CD14-positive monocyte (primary cell): ENCODE data around the gene GMDS. TPM values are rescaled to one million over a fixed set of nuclear protein-coding genes. Genes with fewer than 3 reads are reported as not detected.
A peak's percentile ranks its signal among the peaks of the same experiment; 100 is the strongest.

ENCODE experiments used
- DNase-seq, 3 donors: peaks; one replicate each; pipeline ENCODE4 v3.0.0-alpha.2; 2011 to 2022
- H2AFZ ChIP-seq: 2 replicates; pipeline ENCODE4 v1.6.0; 2012; ENCODE audit warnings: mild to moderate bottlenecking, low read depth, low read length, inconsistent platforms; ENCODE audit not compliant: insufficient read depth, poor library complexity, severe bottlenecking
- H3K27ac ChIP-seq, 2 donors: 1 replicate in 1 of 2; 2 replicates in 1 of 2; pipeline ENCODE4 v1.5.1; 2012 to 2013; ENCODE audit warnings: low read length in 2 of 2, control low read depth in 1 of 2, inconsistent platforms in 1 of 2, low read depth in 1 of 2, mild to moderate bottlenecking in 1 of 2
- H3K27me3 ChIP-seq, 2 donors: one replicate each; pipeline versions ENCODE4 v1.6.0 to v1.6.1; 2011 to 2013; ENCODE audit warnings: low read length in 2 of 2; ENCODE audit not compliant: control insufficient read depth in 2 of 2, insufficient read depth in 2 of 2
- H3K36me3 ChIP-seq, 2 donors: replicated peaks in 1 of 2; 1 replicate in 1 of 2; 2 replicates in 1 of 2; pipeline versions ENCODE4 v1.5.1 to v1.6.1; 2012 to 2013; ENCODE audit warnings: low read length in 2 of 2, control low read depth in 1 of 2, inconsistent platforms in 1 of 2, mild to moderate bottlenecking in 1 of 2; ENCODE audit not compliant: insufficient read depth in 2 of 2, control insufficient read depth in 1 of 2
- H3K4me1 ChIP-seq, 2 donors: 1 replicate in 1 of 2; 2 replicates in 1 of 2; pipeline versions ENCODE4 v1.5.1 to v1.6.1; 2012 to 2013; ENCODE audit warnings: low read length in 2 of 2, control low read depth in 1 of 2, inconsistent platforms in 1 of 2, mild to moderate bottlenecking in 1 of 2, moderate library complexity in 1 of 2; ENCODE audit not compliant: insufficient read depth in 2 of 2, control insufficient read depth in 1 of 2
- H3K4me2 ChIP-seq: replicated peaks from 2 replicates; pipeline ENCODE3; 2012; ENCODE audit warnings: low read length, moderate library complexity, mild to moderate bottlenecking; ENCODE audit not compliant: poor library complexity, severe bottlenecking; ENCODE audit errors: extremely low read depth
- H3K4me3 ChIP-seq, 3 experiments: fragments of 200-600 bp in 1 of 3; sonication (generic) in 1 of 3; replicated peaks in 1 of 3; 1 replicate in 2 of 3; 2 replicates in 1 of 3; pipeline ENCODE4 v1.5.1; 2011 to 2013; ENCODE audit warnings: low read length in 3 of 3, mild to moderate bottlenecking in 3 of 3, control low read depth in 2 of 3, low read depth in 2 of 3, inconsistent platforms in 1 of 3, moderate library complexity in 1 of 3
- H3K79me2 ChIP-seq: 2 replicates; pipeline ENCODE4 v1.6.0; 2012; ENCODE audit warnings: mild to moderate bottlenecking, control low read depth, inconsistent platforms, low read length, moderate library complexity; ENCODE audit not compliant: insufficient read depth
- H3K9ac ChIP-seq: 2 replicates; pipeline ENCODE4 v1.6.0; 2017; ENCODE audit warnings: low read length, mild to moderate bottlenecking; ENCODE audit not compliant: insufficient read depth, poor library complexity, severe bottlenecking
- H3K9me3 ChIP-seq, 2 donors: replicated peaks in 1 of 2; 1 replicate in 1 of 2; 2 replicates in 1 of 2; pipeline versions ENCODE4 v1.5.1 to v1.6.1; 2012 to 2013; ENCODE audit warnings: low read length in 2 of 2, control low read depth in 1 of 2; ENCODE audit not compliant: control insufficient read depth in 1 of 2, insufficient read depth in 1 of 2
- H4K20me1 ChIP-seq: 2 replicates; pipeline ENCODE4 v1.6.0; 2012; ENCODE audit warnings: mild to moderate bottlenecking, low read length, control low read depth, moderate library complexity; ENCODE audit not compliant: insufficient read depth
- H3K27ac Mint-ChIP-seq, 7 donors: one replicate each; pipeline ENCODE4 v1.8.0; 2020; ENCODE audit warnings: mild to moderate bottlenecking in 7 of 7, mixed read lengths in 7 of 7, moderate library complexity in 6 of 7, inconsistent platforms in 2 of 7
- H3K27me3 Mint-ChIP-seq, 3 donors: one replicate each; pipeline ENCODE4 v1.8.0; 2021 to 2022; ENCODE audit warnings: low read depth in 3 of 3, mild to moderate bottlenecking in 3 of 3, mixed read lengths in 3 of 3, moderate library complexity in 3 of 3, inconsistent platforms in 1 of 3
- H3K36me3 Mint-ChIP-seq, 2 donors: one replicate each; pipeline ENCODE4 v1.8.0; 2020; ENCODE audit warnings: mixed read lengths in 2 of 2, inconsistent platforms in 1 of 2, mild to moderate bottlenecking in 1 of 2
- H3K4me1 Mint-ChIP-seq: one replicate; pipeline ENCODE4 v1.8.0; 2020; ENCODE audit warnings: mild to moderate bottlenecking, mixed read lengths
- H3K4me3 Mint-ChIP-seq, 2 donors: one replicate each; pipeline ENCODE4 v1.8.0; 2020; ENCODE audit warnings: mild to moderate bottlenecking in 2 of 2, mixed read lengths in 2 of 2, moderate library complexity in 1 of 2
- H3K9me3 Mint-ChIP-seq, 7 donors: one replicate each; pipeline ENCODE4 v1.8.0; 2020 to 2022; ENCODE audit warnings: mixed read lengths in 7 of 7, mild to moderate bottlenecking in 6 of 7, moderate library complexity in 6 of 7, inconsistent platforms in 2 of 7
- WGBS: methylation state at CpG from one replicate; pipeline ENCODE4 v1.1.5; 2013; ENCODE audit warnings: missing lambda C conversion rate; ENCODE audit not compliant: insufficient coverage; 5-methylcytosine and 5-hydroxymethylcytosine counted together
- intact Hi-C, 2 donors: fragments of 100-400 bp; cut with micrococcal nuclease; formaldehyde crosslinking; loops; one replicate each; pipeline versions ENCODE4 v1.15.0 to v1.15.1; 2023
- polyA plus RNA-seq, 3 donors: library from polyadenylated mRNA; depleted of rRNA in 1 of 3; unstranded in 2 of 3; stranded (reverse) in 1 of 3; fragments of 300-500 nt in 2 of 3; fragments of >200 nt in 1 of 3; fragmentation: Illumina TruSeq in 2 of 3; gene quantifications; 1 replicate in 2 of 3; 2 replicates in 1 of 3; pipeline ENCODE4 v1.2.3, GENCODE V29; 2012 to 2021
- TF ChIP-seq, protein P1 (sequence below): fragments of 200-600 bp; IDR thresholded peaks from one replicate; pipeline ENCODE4 v1.8.0; 2022; ENCODE audit warnings: antibody characterized with exemption, mild to moderate bottlenecking

GMDS gene
- polyA plus RNA-seq, 3 donors, result 10.5 to 19.9 (median 17.6) TPM

DNA sequence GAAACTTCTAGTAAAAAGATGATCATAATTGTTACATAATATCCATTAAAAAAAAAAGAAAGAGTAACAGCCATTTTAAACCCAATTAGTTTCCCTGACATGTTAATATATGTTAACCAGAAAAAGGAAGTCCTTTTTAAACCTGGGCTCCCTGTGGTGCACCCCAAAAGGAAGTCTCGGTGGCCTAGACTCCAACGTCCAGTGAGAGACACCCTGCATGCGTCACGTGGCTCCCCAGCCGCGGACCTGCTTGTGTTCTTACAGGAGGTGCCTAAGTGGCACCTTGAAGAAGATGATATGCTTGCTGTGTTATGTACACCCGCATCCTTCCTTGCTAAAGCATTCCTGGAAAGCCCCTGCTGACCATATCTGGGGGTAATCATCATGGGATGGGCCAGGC is 585.6 kb downstream of the GMDS start:
- H3K36me3 ChIP-seq, result no peaks in the 10 kb centered on the region
- H3K27me3 ChIP-seq, result peaks cover 0 to 16% of the 10 kb centered on the region in 2 donors
- H3K9me3 ChIP-seq, result no peaks in the 10 kb centered on the region
- no peak overlapping the region for H3K27ac ChIP-seq
- intact Hi-C loops, result no loop called here
- peaks cover 3 to 17% of the 10 kb centered on the region in 2 donors for H3K36me3 Mint-ChIP-seq
- no peak overlapping the region for H3K9ac ChIP-seq
- no peak overlapping the region for H3K4me3 Mint-ChIP-seq
- TF ChIP-seq, protein P1, sequence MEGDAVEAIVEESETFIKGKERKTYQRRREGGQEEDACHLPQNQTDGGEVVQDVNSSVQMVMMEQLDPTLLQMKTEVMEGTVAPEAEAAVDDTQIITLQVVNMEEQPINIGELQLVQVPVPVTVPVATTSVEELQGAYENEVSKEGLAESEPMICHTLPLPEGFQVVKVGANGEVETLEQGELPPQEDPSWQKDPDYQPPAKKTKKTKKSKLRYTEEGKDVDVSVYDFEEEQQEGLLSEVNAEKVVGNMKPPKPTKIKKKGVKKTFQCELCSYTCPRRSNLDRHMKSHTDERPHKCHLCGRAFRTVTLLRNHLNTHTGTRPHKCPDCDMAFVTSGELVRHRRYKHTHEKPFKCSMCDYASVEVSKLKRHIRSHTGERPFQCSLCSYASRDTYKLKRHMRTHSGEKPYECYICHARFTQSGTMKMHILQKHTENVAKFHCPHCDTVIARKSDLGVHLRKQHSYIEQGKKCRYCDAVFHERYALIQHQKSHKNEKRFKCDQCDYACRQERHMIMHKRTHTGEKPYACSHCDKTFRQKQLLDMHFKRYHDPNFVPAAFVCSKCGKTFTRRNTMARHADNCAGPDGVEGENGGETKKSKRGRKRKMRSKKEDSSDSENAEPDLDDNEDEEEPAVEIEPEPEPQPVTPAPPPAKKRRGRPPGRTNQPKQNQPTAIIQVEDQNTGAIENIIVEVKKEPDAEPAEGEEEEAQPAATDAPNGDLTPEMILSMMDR, result no peak
- peaks cover 7 to 12% of the 10 kb centered on the region in 2 donors for H3K4me1 ChIP-seq
- 40% methylated on average over 7 of the region's 7 CpGs for WGBS
- no peaks in the 10 kb centered on the region for H3K79me2 ChIP-seq
- peaks cover 0 to 3% (median 0%) of the 10 kb centered on the region in 7 donors for H3K9me3 Mint-ChIP-seq
- H3K4me3 ChIP-seq, result no peak overlapping the region
- H3K27me3 Mint-ChIP-seq, result peaks cover 14 to 28% (median 21%) of the 10 kb centered on the region in 3 donors
- peak in 2 of 3 donors; percentile 11 to 25 for DNase-seq
- no peak overlapping the region for H3K4me2 ChIP-seq
- peaks cover 9% of the 10 kb centered on the region for H3K4me1 Mint-ChIP-seq
- H2AFZ ChIP-seq, result no peak overlapping the region
- no peak overlapping the region for H3K27ac Mint-ChIP-seq
- H4K20me1 ChIP-seq, result no peaks in the 10 kb centered on the region

DNA sequence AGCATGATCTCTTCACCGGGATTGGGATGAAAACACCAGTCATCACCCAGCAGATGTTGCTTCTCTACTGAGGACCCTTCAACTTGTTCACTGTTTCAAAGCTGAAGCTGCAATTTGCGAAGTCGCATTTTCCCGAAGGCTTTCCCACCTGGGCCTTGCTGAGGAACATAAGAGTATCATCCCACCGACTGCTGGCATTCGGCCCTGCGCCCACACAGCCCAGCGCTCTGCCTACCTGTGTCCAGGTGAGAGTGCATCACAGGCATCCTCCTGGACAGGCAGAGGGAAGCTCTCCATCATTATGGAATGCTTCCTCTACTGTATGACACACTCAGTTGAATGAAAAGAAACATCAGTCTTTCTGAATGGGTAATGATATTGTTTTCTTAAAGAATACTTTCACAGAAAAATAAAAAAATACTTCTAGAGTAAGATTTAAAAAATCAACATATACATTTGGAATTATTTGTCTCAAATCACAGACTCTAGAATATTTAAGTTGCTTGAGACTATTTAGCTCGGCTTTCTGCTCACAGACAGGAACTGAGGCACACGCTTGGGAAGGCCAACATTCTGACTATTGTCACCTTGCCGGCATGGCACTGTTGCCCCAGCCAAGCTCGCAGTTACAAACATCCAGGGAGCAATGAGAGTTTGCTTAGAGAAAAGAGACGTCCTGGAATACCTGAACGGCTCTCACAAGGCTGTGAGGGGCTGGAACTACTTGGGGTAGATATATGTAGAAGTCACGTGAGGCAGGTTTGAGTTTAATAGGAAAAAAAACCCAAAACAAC is 587.0 kb downstream of the GMDS start:
- Mint-ChIP-seq H3K4me1 (peaks cover 12% of the 10 kb centered on the region), H3K27me3 (peaks cover 11 to 18% (median 14%) of the 10 kb centered on the region in 3 donors), H3K4me3 (no peak overlapping the region), H3K27ac (no peak overlapping the region), H3K9me3 (peaks cover 0 to 3% (median 0%) of the 10 kb centered on the region in 7 donors), H3K36me3 (peaks cover 3 to 14% of the 10 kb centered on the region in 2 donors)
- intact Hi-C loops, result no loop called here
- no peak for DNase-seq
- Histone ChIP-seq H3K4me1 (peaks cover 4 to 8% of the 10 kb centered on the region in 2 donors), H3K79me2 (no peaks in the 10 kb centered on the region), H3K4me3 (no peak overlapping the region), H3K9me3 (no peaks in the 10 kb centered on the region), H3K36me3 (no peaks in the 10 kb centered on the region), H3K27me3 (peaks cover 0 to 12% of the 10 kb centered on the region in 2 donors), H3K27ac (no peak overlapping the region), H4K20me1 (no peaks in the 10 kb centered on the region), H3K4me2 (no peak overlapping the region), H3K9ac (no peak overlapping the region), H2AFZ (no peak overlapping the region)
- WGBS, result 95% methylated on average over 13 of the region's 15 CpGs
- TF ChIP-seq, protein P1, result no peak
